Keratinocyte (primary cell): ENCODE results near the gene SHD. TPM values are rescaled to one million over a fixed set of nuclear protein-coding genes. Genes with fewer than 3 reads are reported as not detected.

Source experiments
- DNase-seq: peaks from one replicate; pipeline ENCODE4 v3.0.0-alpha.2; 2011; ENCODE audit warnings: low read depth, missing footprints, low spot score
- FAIRE-seq: peaks from 2 replicates; lab custom pipeline; 2011; peaks lifted over from hg19 to GRCh38; lab: Jason Lieb, UNC
- H2AFZ ChIP-seq: 2 replicates; pipeline ENCODE4 v1.6.0; 2012; ENCODE audit warnings: low read length, control low read depth, inconsistent platforms; ENCODE audit not compliant: control insufficient read depth
- H3K27ac ChIP-seq: 2 replicates; pipeline ENCODE4 v1.5.1; 2011; ENCODE audit warnings: low read length; ENCODE audit not compliant: control insufficient read depth, insufficient read depth
- H3K27me3 ChIP-seq: 3 replicates; pipeline ENCODE4 v1.6.0; 2011; ENCODE audit warnings: low read length; ENCODE audit not compliant: control insufficient read depth, insufficient read depth; ENCODE audit errors: extremely low read depth
- H3K36me3 ChIP-seq, 2 experiments: 2 replicates in 1 of 2; 3 replicates in 1 of 2; pipeline ENCODE4 v1.5.1; 2011; ENCODE audit warnings: low read length in 2 of 2, mild to moderate bottlenecking in 1 of 2; ENCODE audit not compliant: control insufficient read depth in 2 of 2, insufficient read depth in 2 of 2; ENCODE audit errors: extremely low read depth in 1 of 2
- H3K4me1 ChIP-seq: 3 replicates; pipeline ENCODE4 v1.5.1; 2011; ENCODE audit warnings: low read length; ENCODE audit not compliant: control insufficient read depth, insufficient read depth; ENCODE audit errors: extremely low read depth
- H3K4me2 ChIP-seq: 3 replicates; pipeline ENCODE4 v1.6.0; 2011; ENCODE audit warnings: low read depth, low read length; ENCODE audit not compliant: control insufficient read depth, insufficient read depth; ENCODE audit errors: extremely low read depth
- H3K4me3 ChIP-seq, 3 experiments: fragments of 200-600 bp in 1 of 3; sonication (generic) in 1 of 3; 2 replicates in 2 of 3; 3 replicates in 1 of 3; pipeline ENCODE4 v1.5.1; 2011 to 2016; ENCODE audit warnings: low read length in 3 of 3, mild to moderate bottlenecking in 3 of 3, control low read depth in 2 of 3, inconsistent platforms in 1 of 3, low read depth in 1 of 3, mixed read lengths in 1 of 3, mixed run types in 1 of 3, moderate library complexity in 1 of 3; ENCODE audit not compliant: control insufficient read depth in 2 of 3, insufficient read depth in 2 of 3; ENCODE audit errors: extremely low read depth in 1 of 3
- H3K79me2 ChIP-seq: 2 replicates; pipeline ENCODE4 v1.6.0; 2012; ENCODE audit warnings: low read length; ENCODE audit not compliant: control insufficient read depth, insufficient read depth
- H3K9ac ChIP-seq: 3 replicates; pipeline ENCODE4 v1.6.0; 2011; ENCODE audit warnings: low read length; ENCODE audit not compliant: control insufficient read depth, insufficient read depth; ENCODE audit errors: extremely low read depth
- H3K9me1 ChIP-seq: 3 replicates; pipeline ENCODE4 v1.6.0; 2011; ENCODE audit warnings: low read length; ENCODE audit not compliant: control insufficient read depth, insufficient read depth; ENCODE audit errors: extremely low read depth
- H3K9me3 ChIP-seq: 2 replicates; pipeline ENCODE4 v1.5.1; 2012; ENCODE audit warnings: low read depth, low read length; ENCODE audit not compliant: control insufficient read depth
- H4K20me1 ChIP-seq: 3 replicates; pipeline ENCODE4 v1.6.0; 2011; ENCODE audit warnings: low read length; ENCODE audit not compliant: control insufficient read depth, insufficient read depth; ENCODE audit errors: extremely low read depth
- CTCF ChIP-seq, 3 experiments: IDR thresholded peaks in 1 of 3; conservative IDR thresholded peaks in 1 of 3; optimal IDR thresholded peaks in 1 of 3; 2 replicates in 2 of 3; 3 replicates in 1 of 3; pipeline versions ENCODE3 to v1.5.1; 2011; ENCODE audit warnings: low read length in 3 of 3, mild to moderate bottlenecking in 3 of 3, moderate library complexity in 2 of 3, control low read depth in 1 of 3, inconsistent platforms in 1 of 3; ENCODE audit not compliant: insufficient read depth in 2 of 3; ENCODE audit errors: extremely low read depth in 1 of 3
- EZH2 ChIP-seq: IDR thresholded peaks from one replicate; pipeline ENCODE4 v1.6.1; 2012; ENCODE audit warnings: inconsistent platforms, mild to moderate bottlenecking, low read length, moderate library complexity
- dilution Hi-C: fragments of 300-500 bp; cut with MboI; formaldehyde crosslinking; loops from one replicate; pipeline ENCODE4 v1.7.0; 2020; ENCODE audit warnings: low sequenced_read_pairs; ENCODE audit not compliant: extremely low pct_ligation_motif_present
- polyA plus RNA-seq, 5 experiments: library from polyadenylated mRNA; depleted of rRNA in 3 of 5; stranded (reverse) in 3 of 5; stranded (forward) in 1 of 5; unstranded in 1 of 5; fragments of >200 nt; gene quantifications; 1 replicate in 1 of 5; 2 replicates in 3 of 5; 3 replicates in 1 of 5; pipeline versions ENCODE4 v1.2.1 to v1.2.3, GENCODE V29; 2011 to 2012; ENCODE audit warnings: missing spikeins in 2 of 5, low read depth in 1 of 5, low replicate concordance in 1 of 5

SHD gene
- polyA plus RNA-seq, 1 donor (not counting 4 experiments of a cell fraction or from before 2014, with no cell fraction given): not detected

- no peak overlapping the region for H3K27ac ChIP-seq
- H4K20me1 ChIP-seq: no peaks in the 10 kb centered on the region
- H3K27me3 ChIP-seq: no peaks in the 10 kb centered on the region
- H3K4me1 ChIP-seq: no peaks in the 10 kb centered on the region
- no peak overlapping the region for H3K4me2 ChIP-seq
- no peak overlapping the region for H3K9ac ChIP-seq
- dilution Hi-C loops: no loop called here
- H2AFZ ChIP-seq: no peak overlapping the region
- no peaks in the 10 kb centered on the region for H3K79me2 ChIP-seq
- DNase-seq (no peak), FAIRE-seq (no peak)
- H3K4me3 ChIP-seq: no peak overlapping the region
- no peaks in the 10 kb centered on the region for H3K36me3 ChIP-seq
- no peaks in the 10 kb centered on the region for H3K9me3 ChIP-seq
- no peak for TF ChIP-seq CTCF (optimal IDR thresholded peaks at IDR 0.05 in 1 of 3, IDR thresholded peaks at IDR 0.05 in 1 of 3, conservative IDR thresholded peaks at IDR 0.05 in 1 of 3; ENCODE audit: extremely low read depth in 1 of 3, insufficient read depth in 2 of 3, low read length in 3 of 3)
- no peak for TF ChIP-seq EZH2
- no peaks in the 10 kb centered on the region for H3K9me1 ChIP-seq
Observed at GRCh38 chr19:4318460-4318859, 39.4 kb downstream of the SHD start.

- no peak overlapping the region for H3K4me2 ChIP-seq
- FAIRE-seq: no peak
- dilution Hi-C loops: no loop called here
Observed at GRCh38 chr19:4319067-4319718, 40.1 kb downstream of the SHD start.

More at GRCh38 chr19:4319067-4319718, 40.1 kb downstream of the SHD start:
- H3K9me3 ChIP-seq: no peaks in the 10 kb centered on the region
- peaks cover 0 to 1% of the 10 kb centered on the region in 2 experiments for H3K36me3 ChIP-seq
- H3K4me1 ChIP-seq: no peaks in the 10 kb centered on the region
- no peak overlapping the region for H3K9ac ChIP-seq
- no peak overlapping the region for H3K4me3 ChIP-seq
- H3K27me3 ChIP-seq: no peaks in the 10 kb centered on the region
- H3K79me2 ChIP-seq: no peaks in the 10 kb centered on the region
- H3K27ac ChIP-seq: no peak overlapping the region
- no peaks in the 10 kb centered on the region for H3K9me1 ChIP-seq
- TF ChIP-seq EZH2 (no peak), CTCF (optimal IDR thresholded peaks at IDR 0.05 in 1 of 3, IDR thresholded peaks at IDR 0.05 in 1 of 3, conservative IDR thresholded peaks at IDR 0.05 in 1 of 3; ENCODE audit: extremely low read depth in 1 of 3, insufficient read depth in 2 of 3, low read length in 3 of 3) (no peak)
- no peaks in the 10 kb centered on the region for H4K20me1 ChIP-seq
- no peak overlapping the region for H2AFZ ChIP-seq
- DNase-seq: no peak
